ENCODE measurements around the gene MEG3. TPM values are rescaled to one million over a fixed set of nuclear protein-coding genes. Genes with fewer than 3 reads are reported as not detected.

The MEG3 gene
- total RNA-seq, result 1,377 TPM

- peak; percentile 96 for DNase-seq
Observed at GRCh38 chr14:100825713-100826331, at the start of gene MEG3. Gene MEG3, plus strand, starts transcription at chr14:100826118.

GRCh38 chr14:100776681-100777365 lies 49.1 kb upstream of the MEG3 start:
- DNase-seq, result no peak

GRCh38 chr14:100777366-100777817 lies 48.5 kb upstream of the MEG3 start:
- no peak for DNase-seq

GRCh38 chr14:100777818-100778525 lies 47.9 kb upstream of the MEG3 start:
- DNase-seq, result peak; percentile 93

DNA sequence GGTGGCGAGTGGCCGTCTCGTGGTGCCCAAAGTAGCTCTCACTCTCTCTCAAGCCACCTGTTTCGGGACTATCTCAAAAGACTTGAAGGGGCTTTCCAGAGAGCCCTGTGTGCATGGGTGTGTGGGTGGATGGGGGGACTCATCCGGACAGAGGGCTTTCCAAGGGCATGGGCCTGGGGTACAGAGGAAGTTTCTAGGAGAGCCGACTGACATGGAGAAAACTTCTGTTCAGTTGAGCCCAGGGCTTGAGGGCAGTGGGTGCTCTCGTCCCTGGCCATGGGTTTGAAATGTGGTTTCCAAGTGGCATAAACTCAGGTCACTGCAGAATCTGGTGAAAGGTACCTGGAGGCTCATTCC lies 47.4 kb upstream of the MEG3 start:
- DNase-seq, result no peak

- DNase-seq, result no peak
Observed at GRCh38 chr14:100778951-100779690, 46.8 kb upstream of the MEG3 start.

GRCh38 chr14:100779691-100780080 lies 46.2 kb upstream of the MEG3 start:
- no peak for DNase-seq

- no peak for DNase-seq
Observed at GRCh38 chr14:100780246-100780645, 45.7 kb upstream of the MEG3 start.

- DNase-seq, result no peak
Observed at GRCh38 chr14:100780646-100781355, 45.1 kb upstream of the MEG3 start.

GRCh38 chr14:100781952-100782351 lies 44.0 kb upstream of the MEG3 start:
- DNase-seq, result no peak

- DNase-seq, result no peak
Observed at GRCh38 chr14:100782516-100783320, 43.2 kb upstream of the MEG3 start.

DNA sequence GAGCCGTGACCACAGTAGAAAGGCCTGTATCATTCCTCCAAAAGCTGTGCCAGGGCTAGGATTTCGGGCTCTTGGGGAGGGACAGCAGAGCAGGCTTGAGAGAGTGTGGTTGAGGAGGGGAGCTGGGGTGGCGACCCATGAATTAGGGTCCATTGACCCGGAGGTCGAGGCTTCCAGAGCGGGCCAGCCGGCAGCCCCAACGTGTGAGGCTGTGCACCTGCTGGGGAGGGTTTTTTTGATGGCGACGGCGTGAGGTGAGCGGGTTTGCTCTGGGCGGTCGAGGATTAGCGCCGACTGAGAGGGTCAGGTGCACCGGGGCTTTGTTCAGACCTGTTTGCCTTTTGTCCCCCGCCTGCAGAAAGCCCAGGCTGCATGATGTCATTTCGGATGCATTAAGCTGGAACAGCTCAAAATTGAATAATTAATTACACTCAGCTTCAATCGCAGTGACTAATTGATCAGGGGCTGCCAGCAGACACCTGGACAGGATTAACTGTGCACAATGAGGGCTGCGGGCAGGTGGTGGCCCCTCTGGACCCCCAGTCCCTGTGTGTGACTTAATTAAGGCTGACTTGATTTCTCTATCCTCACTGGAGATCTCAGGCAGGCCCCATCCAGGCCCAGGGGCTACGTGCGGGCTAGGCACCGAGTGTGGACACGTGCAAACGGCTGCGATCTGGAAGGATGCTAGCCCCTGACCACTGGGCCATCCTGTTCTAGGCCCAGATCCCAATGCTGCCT lies 42.1 kb upstream of the MEG3 start:
- DNase-seq, result no peak

DNA sequence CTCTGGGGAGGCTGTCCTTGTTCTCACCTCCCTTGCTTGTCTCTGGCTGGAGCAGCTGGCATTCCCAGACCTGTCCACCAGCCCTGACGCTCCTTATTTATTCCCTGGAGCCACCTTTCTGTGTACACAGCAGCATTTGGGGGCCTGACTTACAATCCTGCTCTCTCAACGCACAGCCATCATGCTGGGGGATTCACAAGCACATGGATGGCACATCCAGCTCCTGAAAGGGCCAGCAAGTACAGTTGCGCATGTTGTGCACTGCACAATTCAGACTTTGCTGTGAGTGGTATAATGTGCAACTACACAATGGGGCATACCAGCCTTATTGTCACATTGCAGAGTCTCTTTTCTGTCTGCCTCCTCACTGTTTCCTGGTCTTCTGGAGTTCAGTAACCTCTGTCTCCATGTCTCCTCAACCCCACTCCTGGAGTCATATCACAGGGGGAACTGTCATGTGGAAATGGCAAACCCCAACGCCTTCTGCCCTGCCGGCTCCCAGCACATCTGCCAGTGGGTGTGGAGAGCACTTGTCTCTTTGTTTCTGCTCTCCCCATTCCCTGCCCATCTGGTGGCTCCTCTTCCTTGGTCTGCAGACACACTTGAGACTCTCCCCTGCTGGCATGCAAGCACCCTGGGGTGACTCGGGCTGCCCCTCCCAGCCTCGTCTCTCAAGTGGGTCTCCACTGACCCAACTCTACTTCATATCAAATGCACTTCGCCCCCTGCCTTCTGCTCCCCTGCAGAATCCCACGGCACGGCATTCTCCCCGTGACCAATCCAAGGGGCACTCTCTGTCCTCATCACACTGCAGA lies 41.2 kb upstream of the MEG3 start:
- no peak for DNase-seq

- no peak for DNase-seq
Observed at GRCh38 chr14:100785338-100785615, 40.6 kb upstream of the MEG3 start.

DNA sequence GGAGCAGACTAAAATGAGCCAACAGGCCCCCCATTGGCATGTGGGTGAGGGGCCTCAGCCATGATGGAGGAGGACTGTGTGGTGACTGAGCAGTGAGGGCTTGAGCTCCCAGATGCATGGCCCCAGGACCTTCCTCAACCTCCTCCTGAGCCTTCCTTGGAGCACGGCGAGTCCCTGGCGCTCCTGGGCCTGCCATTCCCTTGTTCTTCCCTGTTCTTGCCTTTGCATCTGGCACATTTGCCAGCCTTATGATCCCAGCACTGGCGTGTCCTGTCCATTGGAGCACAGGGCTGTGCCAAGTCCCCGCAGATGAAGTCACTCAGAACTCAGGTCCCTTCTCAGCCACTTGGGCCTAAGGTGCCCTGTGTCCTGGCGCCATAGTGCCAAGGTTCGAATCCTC lies 40.3 kb upstream of the MEG3 start:
- DNase-seq, result no peak

DNA sequence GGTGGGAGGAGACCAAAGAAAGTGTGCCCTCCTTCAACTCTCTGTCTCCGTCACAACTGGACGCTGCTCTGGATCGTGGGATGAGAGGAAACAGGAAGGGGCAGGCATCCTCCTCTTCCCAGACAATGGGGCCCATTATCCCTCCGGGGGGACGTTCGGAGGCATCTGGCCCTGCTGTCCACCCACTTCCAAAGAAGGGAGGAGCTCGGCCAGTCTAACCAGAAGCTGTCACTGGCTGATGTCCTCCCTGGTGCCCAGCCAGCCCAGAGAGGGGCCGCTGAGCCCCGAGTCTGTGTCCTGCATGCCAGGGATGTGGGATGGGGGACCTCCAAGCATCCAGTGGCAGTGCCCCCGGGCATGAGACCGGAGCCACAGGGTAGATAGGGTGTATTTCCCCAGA lies 39.8 kb upstream of the MEG3 start:
- peak; percentile 62 for DNase-seq

DNA sequence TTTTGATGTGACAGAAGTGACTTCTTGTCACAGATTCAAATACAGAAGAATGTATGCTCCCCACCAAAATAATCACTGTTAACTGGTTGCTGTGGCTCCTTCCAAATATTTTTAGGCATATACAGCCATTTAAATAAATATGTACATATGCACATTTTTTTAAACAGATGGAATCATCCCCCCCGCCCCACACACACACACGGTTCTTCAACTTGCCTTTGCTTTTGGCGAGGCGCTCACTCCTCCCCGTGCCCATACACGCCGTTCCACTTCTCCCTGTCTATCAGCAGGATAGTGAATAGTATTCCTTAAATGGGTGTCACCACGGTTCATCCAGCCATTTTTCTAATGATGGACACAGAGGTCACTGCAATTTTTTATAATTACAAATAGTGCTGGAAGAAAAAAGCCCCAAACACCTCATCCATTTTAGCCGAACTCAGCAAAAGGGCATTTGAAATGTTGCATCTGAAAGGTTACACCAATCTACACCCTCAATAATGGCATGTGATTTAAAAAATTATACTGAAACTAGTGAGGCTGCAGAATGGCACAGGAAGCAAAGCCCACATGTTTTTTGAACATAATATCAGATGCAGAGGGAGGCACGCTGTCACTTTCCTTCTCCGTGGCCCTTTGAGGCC lies 39.2 kb upstream of the MEG3 start:
- peak; percentile 73 for DNase-seq

DNA sequence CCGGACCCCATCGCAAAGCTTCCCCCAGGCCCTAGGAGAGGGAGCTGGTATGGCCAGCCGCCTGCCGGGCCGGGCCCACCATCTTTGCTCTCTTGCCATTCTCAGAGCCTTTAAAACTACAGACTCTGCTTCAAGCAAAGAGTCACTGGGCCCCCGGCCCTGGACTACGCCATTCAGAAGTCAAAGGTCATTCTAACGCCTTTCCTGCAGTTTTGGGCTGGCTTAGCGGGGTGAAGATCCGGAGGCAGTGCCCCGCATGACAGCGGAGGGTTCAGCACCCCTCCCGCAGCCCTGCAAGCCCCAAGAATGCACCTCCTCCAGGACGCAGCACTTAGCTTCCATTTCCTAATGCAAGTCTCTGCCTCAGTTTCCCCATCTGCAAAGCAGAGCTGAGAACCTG lies 38.3 kb upstream of the MEG3 start:
- no peak for DNase-seq

GRCh38 chr14:100788517-100788916 lies 37.4 kb upstream of the MEG3 start:
- DNase-seq, result no peak

Measured in tongue (tissue), 2 donors.